Measurements from ENCODE around the gene MPP3.

Gene MPP3

DNA sequence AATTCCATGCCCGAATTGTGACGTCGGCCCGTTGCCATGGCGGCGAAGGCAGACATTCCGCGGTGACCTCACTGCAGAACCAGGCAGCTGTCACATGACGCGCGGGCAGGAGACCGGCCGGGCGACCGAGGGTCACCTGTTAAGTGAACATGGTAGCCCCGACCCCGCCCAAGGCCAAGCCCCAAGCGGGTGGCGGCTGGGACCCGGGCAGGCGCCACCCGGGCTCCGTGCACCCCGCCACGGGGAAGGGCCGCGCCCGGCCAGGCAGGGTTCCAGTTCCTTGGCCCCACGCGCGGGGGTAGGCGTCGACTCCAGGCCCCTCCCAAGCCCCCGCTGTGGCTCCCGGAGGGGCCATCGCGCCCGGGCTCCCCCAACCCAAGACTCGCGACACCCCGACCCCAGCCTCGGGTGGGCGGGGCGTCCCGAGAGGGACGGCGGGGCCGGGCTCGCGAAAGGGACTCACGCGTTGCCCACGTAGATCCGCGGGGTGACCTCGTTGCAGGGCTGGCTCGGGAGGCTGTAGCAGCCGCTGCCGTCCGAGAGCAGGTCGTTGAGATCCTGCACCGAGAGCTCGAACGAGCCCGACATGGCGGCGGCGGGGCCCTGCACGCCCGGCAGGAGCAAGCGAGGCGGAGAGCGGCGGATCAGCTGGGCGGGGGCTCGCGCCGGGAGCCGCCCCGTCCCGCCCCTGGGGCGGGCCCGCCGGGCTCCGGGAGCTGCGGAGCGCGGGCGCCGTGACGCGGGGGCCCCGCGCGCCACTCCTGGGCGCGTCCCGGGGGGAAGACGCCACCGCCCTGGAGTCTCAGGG lies 54.4 kb downstream of the MPP3 start, which contains the start of gene DUSP3:
Gene DUSP3, minus strand, starts transcription at position 641 of the 808 bp plus-strand sequence. Its CDS starts 53 bp downstream, at position 588.
- in situ Hi-C loops (cut with MboI; ENCODE audit: low sequenced_read_pairs): no loop called here

- in situ Hi-C loops (cut with MboI; ENCODE audit: low sequenced_read_pairs): no loop called here
These were observed 58.4 kb downstream of the MPP3 start for GRCh38 chr17:43774304-43775250.

GRCh38 chr17:43772877-43773648 lies 59.9 kb downstream of the MPP3 start:
- in situ Hi-C loops (cut with MboI; ENCODE audit: low sequenced_read_pairs): no loop called here

- in situ Hi-C loops (cut with MboI; ENCODE audit: low sequenced_read_pairs): no loop called here
These were observed 61.5 kb downstream of the MPP3 start for GRCh38 chr17:43771463-43771862.

GRCh38 chr17:43770957-43771356 lies 62.0 kb downstream of the MPP3 start:
- in situ Hi-C loops (cut with MboI; ENCODE audit: low sequenced_read_pairs): no loop called here

- in situ Hi-C loops (cut with MboI; ENCODE audit: low sequenced_read_pairs): loop anchor here (10.0 kb wide), 1 partner anchor 195 kb away; no protein-coding TSS in a partner anchor
These were observed 63.1 kb downstream of the MPP3 start for GRCh38 chr17:43769859-43770258.

DNA sequence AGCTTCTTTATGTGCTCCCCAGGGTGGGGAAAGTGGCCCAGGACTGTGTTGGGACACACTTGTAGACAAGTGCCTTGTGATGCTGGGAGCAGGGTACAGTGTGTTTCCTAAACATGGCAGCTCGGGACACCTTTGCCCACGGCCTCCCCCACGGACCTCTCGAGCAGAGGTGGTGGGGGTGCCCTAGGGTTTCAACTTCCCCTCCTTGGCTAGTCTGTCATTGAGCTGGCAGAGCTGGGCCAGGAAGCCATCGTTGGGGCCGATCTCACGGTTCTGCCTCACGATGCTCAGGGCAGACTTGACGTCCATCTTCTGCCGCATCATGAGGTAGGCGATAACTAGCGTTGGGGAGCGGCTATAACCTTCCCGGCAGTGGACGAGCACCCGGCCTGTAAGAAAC lies 63.5 kb downstream of the MPP3 start:
- in situ Hi-C loops (cut with MboI; ENCODE audit: low sequenced_read_pairs): loop anchor here (10.0 kb wide), 1 partner anchor 195 kb away; no protein-coding TSS in a partner anchor

- in situ Hi-C loops (cut with MboI; ENCODE audit: low sequenced_read_pairs): loop anchor here (10.0 kb wide), 1 partner anchor 194 kb away; no protein-coding TSS in a partner anchor
These were observed 64.0 kb downstream of the MPP3 start for GRCh38 chr17:43768943-43769342.

- in situ Hi-C loops (cut with MboI; ENCODE audit: low sequenced_read_pairs): loop anchor here (10.0 kb wide), 1 partner anchor 194 kb away; no protein-coding TSS in a partner anchor
These were observed 64.6 kb downstream of the MPP3 start for GRCh38 chr17:43768382-43768781.

DNA sequence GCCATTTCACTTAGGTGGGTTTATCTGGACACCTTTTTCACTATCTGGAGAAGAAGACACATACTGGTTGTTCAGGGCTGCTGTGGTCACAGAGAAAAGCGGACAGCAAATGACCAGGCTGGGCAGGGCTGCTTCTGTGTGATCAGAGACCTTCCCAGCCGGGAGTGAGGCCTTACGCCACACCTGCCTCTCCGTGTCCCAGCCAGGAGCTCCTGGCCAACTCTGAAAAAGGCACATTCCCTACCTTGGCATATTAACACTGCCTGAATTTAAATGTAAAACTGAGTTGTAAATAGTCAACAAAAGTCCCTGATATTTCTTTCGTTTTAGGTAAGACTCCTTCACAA lies 65.3 kb downstream of the MPP3 start:
- in situ Hi-C loops (cut with MboI; ENCODE audit: low sequenced_read_pairs): loop anchor here (10.0 kb wide), 1 partner anchor 193 kb away; no protein-coding TSS in a partner anchor

- in situ Hi-C loops (cut with MboI; ENCODE audit: low sequenced_read_pairs): loop anchor here (10.0 kb wide), 1 partner anchor 192 kb away; no protein-coding TSS in a partner anchor
These were observed 65.8 kb downstream of the MPP3 start for GRCh38 chr17:43767053-43767712.

DNA sequence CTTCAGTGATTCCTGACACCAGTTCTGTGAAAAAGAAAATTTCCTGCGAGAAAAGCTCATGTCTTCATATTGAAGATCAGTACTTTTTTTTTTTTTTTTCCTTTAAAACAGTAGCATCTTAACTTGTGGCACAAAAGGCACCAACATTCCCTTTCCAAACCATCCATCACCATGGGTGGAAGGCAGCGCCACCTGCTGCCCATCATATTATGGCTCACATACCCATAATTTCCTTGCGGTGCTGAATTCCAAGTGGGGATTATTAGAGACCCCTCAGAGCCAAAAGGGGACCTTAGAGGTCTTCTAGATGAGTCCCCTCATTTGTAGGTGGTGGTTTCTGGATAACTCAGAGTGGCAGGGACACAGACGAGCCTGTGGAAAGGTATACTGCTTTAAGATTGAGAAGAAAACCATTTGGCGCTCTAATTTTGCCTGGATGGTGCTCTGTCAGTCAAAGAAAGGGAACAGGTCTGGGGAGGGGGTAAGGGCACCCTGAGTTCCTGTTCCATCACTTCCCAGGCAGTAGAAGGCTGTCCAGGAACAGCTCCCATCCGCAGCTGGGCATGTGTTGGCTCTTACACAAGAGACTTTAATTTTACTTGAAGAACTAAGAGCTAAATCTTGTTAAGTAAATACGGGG lies 66.4 kb downstream of the MPP3 start:
- in situ Hi-C loops (cut with MboI; ENCODE audit: low sequenced_read_pairs): loop anchor here (10.0 kb wide), 1 partner anchor 192 kb away; no protein-coding TSS in a partner anchor

- in situ Hi-C loops (cut with MboI; ENCODE audit: low sequenced_read_pairs): loop anchor here (10.0 kb wide), 1 partner anchor 186 kb away; no protein-coding TSS in a partner anchor
These were observed 72.6 kb downstream of the MPP3 start for GRCh38 chr17:43760254-43760852.

DNA sequence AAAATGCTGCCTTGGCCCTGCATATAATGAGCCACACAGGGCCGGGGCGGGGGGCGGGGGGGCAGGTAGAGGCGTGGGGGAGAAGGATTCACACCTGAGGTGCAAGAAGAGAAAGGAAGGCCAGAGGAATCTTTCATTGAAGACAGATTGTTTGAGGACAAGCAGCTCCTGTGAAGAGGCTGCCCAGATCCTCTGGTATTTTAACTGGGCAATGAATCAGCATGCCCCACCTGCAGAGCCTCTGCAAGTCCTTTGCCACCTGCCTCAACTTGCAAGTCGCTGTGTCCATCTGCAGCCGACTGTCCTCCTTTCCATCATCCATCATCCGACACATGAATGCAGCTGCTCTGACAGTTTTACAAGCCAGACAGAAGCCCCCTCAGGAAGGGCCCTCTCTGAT lies 73.1 kb downstream of the MPP3 start:
- in situ Hi-C loops (cut with MboI; ENCODE audit: low sequenced_read_pairs): loop anchor here (10.0 kb wide), 1 partner anchor 185 kb away; no protein-coding TSS in a partner anchor

DNA sequence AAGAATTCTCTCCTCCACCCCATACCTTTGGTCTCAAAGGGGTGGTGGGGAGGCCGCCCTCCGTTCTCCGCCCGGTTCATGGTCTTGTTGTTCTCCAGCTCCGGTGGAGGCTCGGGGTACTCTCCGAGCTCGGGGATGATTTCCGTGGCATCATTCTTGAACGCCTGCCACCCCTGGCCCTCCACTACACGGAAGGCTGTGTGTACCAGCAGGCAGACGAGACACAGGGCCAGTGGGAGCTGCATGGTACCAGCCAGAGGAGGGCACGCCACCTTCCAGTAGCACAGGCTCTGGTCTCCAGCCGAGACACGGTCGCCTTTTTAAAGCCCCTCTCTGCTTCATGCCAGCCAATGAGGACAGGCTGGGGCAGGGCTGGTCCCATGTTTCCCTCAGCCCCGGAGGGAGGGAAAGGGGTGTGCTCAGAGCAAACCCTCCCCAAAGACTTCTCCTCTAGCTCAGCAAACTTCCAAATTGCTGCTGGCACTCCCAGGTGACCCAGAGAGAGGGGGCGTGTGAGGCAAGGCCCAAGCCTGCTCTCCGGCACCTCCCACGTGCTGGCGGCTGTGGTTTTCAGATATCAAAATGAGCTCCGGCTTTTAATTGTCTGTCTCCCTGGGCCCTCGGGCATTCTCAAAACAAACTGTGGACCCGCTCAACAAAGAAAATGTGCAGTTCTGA lies 74.3 kb downstream of the MPP3 start, which contains the start of gene SOST:
Gene SOST, minus strand, starts transcription at position 295 of the 678 bp plus-strand sequence. Its CDS starts 50 bp downstream, at position 245.
- in situ Hi-C loops (cut with MboI; ENCODE audit: low sequenced_read_pairs): no loop called here

GRCh38 chr17:43758086-43758485 lies 74.9 kb downstream of the MPP3 start:
- in situ Hi-C loops (cut with MboI; ENCODE audit: low sequenced_read_pairs): no loop called here

DNA sequence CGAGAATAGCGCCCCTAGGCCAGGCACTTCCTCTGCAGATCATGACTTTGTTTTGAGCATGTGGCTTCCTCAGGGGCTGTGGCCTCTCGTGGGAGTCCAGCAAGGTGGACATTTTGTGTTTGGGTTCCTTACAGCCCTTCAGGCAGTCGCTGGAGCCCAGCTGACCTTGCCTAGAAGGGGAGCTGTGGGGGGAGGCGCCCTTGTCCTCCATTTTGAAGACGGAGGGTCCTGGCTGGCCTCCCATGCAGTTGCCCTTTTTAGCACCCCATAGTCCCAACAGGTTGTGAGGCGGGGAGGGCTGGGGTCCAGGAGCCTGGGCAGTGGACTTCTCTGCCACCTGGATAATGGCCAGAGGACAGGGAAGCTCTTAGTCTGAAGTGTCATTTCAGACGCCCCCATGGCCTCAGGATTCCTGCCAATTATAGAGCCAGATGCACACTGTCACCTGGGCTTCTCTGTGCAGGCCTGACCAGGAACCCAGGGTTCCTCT lies 75.7 kb downstream of the MPP3 start:
- in situ Hi-C loops (cut with MboI; ENCODE audit: low sequenced_read_pairs): no loop called here

- in situ Hi-C loops (cut with MboI; ENCODE audit: low sequenced_read_pairs): no loop called here
These were observed 76.7 kb downstream of the MPP3 start for GRCh38 chr17:43756201-43756600.

All from HL-60/S4 treated with retinoic acid at 250 ng/mL for 4 days and 3 days (cell line).